ENCODE data around the gene LRIT1.
A peak's percentile ranks its signal among the peaks of the same experiment; 100 is the strongest.

The LRIT1 gene

GRCh38 chr10:84195044-84195830 is 46.1 kb downstream of the LRIT1 start:
- Mint-ChIP-seq H3K9me3 (no peaks in the 10 kb centered on the region), H3K27ac (no peak overlapping the region), H3K4me3 (peak overlapping the region; percentile 57), H3K4me1 (ENCODE audit: low read depth) (peaks cover 11% of the 10 kb centered on the region), H3K27me3 (peaks cover 30% of the 10 kb centered on the region), H3K36me3 (ENCODE audit: low read depth) (no peaks in the 10 kb centered on the region)

GRCh38 chr10:84194424-84195043 is 46.8 kb downstream of the LRIT1 start, which contains the start of gene CDHR1:
CDHR1 (plus strand) TSS chr10:84194537; CDS start chr10:84194761, 224 bp downstream.
- Mint-ChIP-seq H3K4me3 (peak within 1 kb of the TSS; percentile 57), H3K27ac (no peak within 1 kb of the TSS), H3K4me1 (ENCODE audit: low read depth) (peaks cover 11% of the 10 kb centered on the region), H3K36me3 (ENCODE audit: low read depth) (no peaks in the 10 kb centered on the region), H3K9me3 (no peaks in the 10 kb centered on the region), H3K27me3 (peaks cover 30% of the 10 kb centered on the region)

DNA sequence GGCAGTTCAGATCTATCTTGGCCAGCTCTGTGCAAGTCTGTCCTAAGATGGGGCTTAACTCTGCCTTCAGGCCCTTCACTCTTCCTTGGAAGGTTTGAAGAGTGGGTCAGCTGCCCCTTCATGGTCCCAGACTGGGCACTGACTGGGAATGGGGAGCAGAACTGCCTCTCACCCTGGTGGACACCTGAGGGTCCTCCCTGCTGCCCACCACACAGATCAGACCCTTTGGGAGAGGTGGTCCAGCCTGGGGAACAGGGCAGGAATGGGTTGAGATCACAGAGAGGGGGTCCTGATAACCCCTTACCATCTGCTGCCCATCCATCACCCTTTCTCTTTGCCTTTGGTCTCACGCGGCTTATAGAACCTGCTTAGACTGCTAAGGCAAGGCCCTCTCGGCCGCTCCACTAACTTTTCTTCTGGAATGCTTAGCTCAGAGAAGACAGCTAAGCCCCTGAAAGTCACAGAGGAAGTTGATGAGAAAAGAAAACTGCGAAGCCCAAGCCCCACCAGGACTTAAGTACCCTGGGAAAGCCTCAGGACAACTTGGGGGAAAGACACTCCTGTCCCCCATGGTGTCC is 47.4 kb downstream of the LRIT1 start:
- H3K36me3 Mint-ChIP-seq (ENCODE audit: low read depth): no peaks in the 10 kb centered on the region
- no peak overlapping the region for H3K27ac Mint-ChIP-seq
- H3K27me3 Mint-ChIP-seq: peaks cover 30% of the 10 kb centered on the region
- H3K4me3 Mint-ChIP-seq: peak overlapping the region; percentile 57
- H3K4me1 Mint-ChIP-seq (ENCODE audit: low read depth): peaks cover 11% of the 10 kb centered on the region
- no peaks in the 10 kb centered on the region for H3K9me3 Mint-ChIP-seq

DNA sequence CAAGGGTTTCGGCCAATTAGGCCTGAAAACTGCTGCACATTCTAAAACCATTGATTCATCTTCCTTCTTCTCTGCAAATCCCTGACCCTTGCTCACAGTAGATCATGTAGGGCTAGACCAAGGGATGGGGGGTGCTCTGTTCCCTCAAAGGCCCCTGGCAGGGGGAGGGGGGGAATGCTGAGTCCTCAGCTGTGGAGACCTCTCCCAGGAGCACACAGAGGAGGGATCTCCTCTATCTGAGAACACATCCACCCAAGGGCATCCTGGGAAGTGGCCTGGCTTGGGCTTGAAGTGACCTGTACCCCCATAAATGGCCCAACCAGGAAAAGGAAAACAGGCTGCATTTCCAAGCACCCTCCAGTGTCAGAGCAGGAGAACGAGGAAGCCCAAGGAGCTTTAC is 48.0 kb downstream of the LRIT1 start:
- H3K27ac Mint-ChIP-seq: no peak overlapping the region
- H3K27me3 Mint-ChIP-seq: peaks cover 30% of the 10 kb centered on the region
- no peak overlapping the region for H3K4me3 Mint-ChIP-seq
- peaks cover 11% of the 10 kb centered on the region for H3K4me1 Mint-ChIP-seq (ENCODE audit: low read depth)
- no peaks in the 10 kb centered on the region for H3K9me3 Mint-ChIP-seq
- H3K36me3 Mint-ChIP-seq (ENCODE audit: low read depth): no peaks in the 10 kb centered on the region

DNA sequence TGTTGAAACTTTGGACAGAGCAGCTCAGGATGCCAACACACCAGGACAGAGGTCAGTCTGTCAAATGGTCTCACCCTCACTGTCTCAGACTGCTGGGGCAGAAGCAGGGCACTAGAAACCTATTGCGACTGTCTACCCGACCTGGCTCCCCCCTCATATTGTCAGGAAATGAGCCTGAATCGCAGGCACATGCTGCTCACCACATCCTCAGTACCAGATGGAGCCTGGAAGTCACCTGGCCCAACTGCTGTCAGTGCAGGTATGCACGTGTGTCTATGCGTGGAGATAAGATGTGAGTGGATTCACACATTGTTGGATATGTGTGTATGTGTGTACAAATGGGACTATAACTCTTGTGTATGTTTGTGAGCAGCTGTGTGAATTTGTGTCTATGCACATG is 50.2 kb downstream of the LRIT1 start:
- no peaks in the 10 kb centered on the region for H3K36me3 Mint-ChIP-seq (ENCODE audit: low read depth)
- H3K4me3 Mint-ChIP-seq: no peak overlapping the region
- H3K4me1 Mint-ChIP-seq (ENCODE audit: low read depth): peaks cover 11% of the 10 kb centered on the region
- peaks cover 19% of the 10 kb centered on the region for H3K27me3 Mint-ChIP-seq
- H3K27ac Mint-ChIP-seq: no peak overlapping the region
- no peaks in the 10 kb centered on the region for H3K9me3 Mint-ChIP-seq

DNA sequence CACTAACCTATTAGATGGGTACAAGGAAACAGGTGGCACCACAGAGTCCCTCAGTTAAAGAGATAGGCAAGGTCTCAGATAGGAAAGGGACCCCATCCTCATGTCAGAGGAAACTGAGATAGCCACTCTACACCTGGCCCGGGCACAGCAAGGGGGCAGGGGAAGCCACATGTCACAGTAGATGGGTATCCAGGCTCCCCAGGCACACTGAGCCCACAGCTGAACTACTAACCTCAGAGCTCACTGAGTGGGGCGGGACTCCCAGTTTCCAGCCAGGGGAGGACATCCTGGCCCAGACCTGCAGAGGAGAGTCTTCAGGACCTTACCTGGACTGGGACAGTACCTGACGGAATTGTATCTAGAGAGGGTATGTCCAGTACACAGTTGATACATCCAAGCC is 50.7 kb downstream of the LRIT1 start:
- H3K4me3 Mint-ChIP-seq: no peak overlapping the region
- H3K9me3 Mint-ChIP-seq: no peaks in the 10 kb centered on the region
- H3K27me3 Mint-ChIP-seq: peaks cover 15% of the 10 kb centered on the region
- peaks cover 10% of the 10 kb centered on the region for H3K4me1 Mint-ChIP-seq (ENCODE audit: low read depth)
- H3K27ac Mint-ChIP-seq: no peak overlapping the region
- H3K36me3 Mint-ChIP-seq (ENCODE audit: low read depth): no peaks in the 10 kb centered on the region

DNA sequence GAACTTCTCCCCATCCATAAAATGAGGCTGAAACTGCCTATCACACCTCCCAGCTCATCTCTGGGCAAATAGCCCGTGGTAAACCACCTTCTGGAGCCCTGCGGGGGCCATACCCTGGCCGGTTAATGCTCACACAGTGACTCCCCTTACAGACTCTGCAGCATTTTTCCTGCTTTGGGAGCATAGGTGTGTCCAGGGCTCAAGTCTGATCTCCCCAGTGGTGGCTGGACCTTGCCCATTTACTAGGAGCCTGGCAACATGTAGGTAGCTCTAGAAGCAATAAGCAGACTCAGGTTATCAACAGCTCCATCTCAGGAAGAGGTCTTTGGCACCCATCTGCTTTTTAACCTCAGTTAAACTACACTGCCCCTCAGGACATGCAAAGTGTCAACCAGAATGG is 52.5 kb downstream of the LRIT1 start:
- Mint-ChIP-seq H3K27ac (no peak overlapping the region), H3K9me3 (no peaks in the 10 kb centered on the region)

GRCh38 chr10:84185526-84186175 is 55.7 kb downstream of the LRIT1 start:
- no peak overlapping the region for H3K4me3 Mint-ChIP-seq
- H3K27ac Mint-ChIP-seq: no peak overlapping the region
- no peaks in the 10 kb centered on the region for H3K4me1 Mint-ChIP-seq (ENCODE audit: low read depth)
- no peaks in the 10 kb centered on the region for H3K9me3 Mint-ChIP-seq
- no peaks in the 10 kb centered on the region for H3K36me3 Mint-ChIP-seq (ENCODE audit: low read depth)
- H3K27me3 Mint-ChIP-seq: no peaks in the 10 kb centered on the region

More for the DNA sequence above, 52.5 kb downstream of the LRIT1 start:
- Mint-ChIP-seq H3K27me3 (peaks cover 7% of the 10 kb centered on the region), H3K36me3 (ENCODE audit: low read depth) (no peaks in the 10 kb centered on the region), H3K4me3 (no peak overlapping the region), H3K4me1 (ENCODE audit: low read depth) (peaks cover 6% of the 10 kb centered on the region)

- no peak overlapping the region for H3K4me3 Mint-ChIP-seq
- no peaks in the 10 kb centered on the region for H3K36me3 Mint-ChIP-seq (ENCODE audit: low read depth)
- H3K9me3 Mint-ChIP-seq: no peaks in the 10 kb centered on the region
- no peaks in the 10 kb centered on the region for H3K27me3 Mint-ChIP-seq
- H3K4me1 Mint-ChIP-seq (ENCODE audit: low read depth): no peaks in the 10 kb centered on the region
- no peak overlapping the region for H3K27ac Mint-ChIP-seq
Observed at GRCh38 chr10:84184517-84184916, 56.8 kb downstream of the LRIT1 start.

- H3K27ac Mint-ChIP-seq: no peak overlapping the region
- no peaks in the 10 kb centered on the region for H3K27me3 Mint-ChIP-seq
- H3K4me1 Mint-ChIP-seq (ENCODE audit: low read depth): peaks cover 4% of the 10 kb centered on the region
- H3K9me3 Mint-ChIP-seq: no peaks in the 10 kb centered on the region
- no peaks in the 10 kb centered on the region for H3K36me3 Mint-ChIP-seq (ENCODE audit: low read depth)
- no peak overlapping the region for H3K4me3 Mint-ChIP-seq
Observed at GRCh38 chr10:84181631-84182030, 59.7 kb downstream of the LRIT1 start.

Data from stimulated activated naive CD8-positive, alpha-beta T cell treated with anti-CD3 and anti-CD28 coated beads, Interleukin-15, Interleukin-2, amounts not matched to agents 100 ng/mL and 50 ng/mL, for 24 hours (primary cell).